SH-SY5Y (cell line): Measurements from ENCODE around the gene SOCS1.

Experiments used
- GATA2 ChIP-seq: IDR thresholded peaks from 2 replicates; pipeline ENCODE4 v1.6.1; 2011; ENCODE audit warnings: mild to moderate bottlenecking, low read depth, low read length
- GATA3 ChIP-seq: IDR thresholded peaks from 2 replicates; pipeline ENCODE4 v1.6.1; 2011; ENCODE audit warnings: low read depth, mild to moderate bottlenecking, low read length, moderate library complexity

- TF ChIP-seq GATA2: no peak
- TF ChIP-seq GATA3: no peak
Observed at GRCh38 chr16:11276896-11277593, 21.0 kb upstream of the SOCS1 start.
